CD14-positive monocyte (primary cell): ENCODE data around the gene MACROH2A2. TPM values are rescaled to one million over a fixed set of nuclear protein-coding genes. Genes with fewer than 3 reads are reported as not detected.

ENCODE experiments used
- DNase-seq, 3 donors: peaks; one replicate each; pipeline ENCODE4 v3.0.0-alpha.2; 2011 to 2022
- H2AFZ ChIP-seq: 2 replicates; pipeline ENCODE4 v1.6.0; 2012; ENCODE audit warnings: mild to moderate bottlenecking, low read depth, low read length, inconsistent platforms; ENCODE audit not compliant: insufficient read depth, poor library complexity, severe bottlenecking
- H3K27ac ChIP-seq, 2 donors: 1 replicate in 1 of 2; 2 replicates in 1 of 2; pipeline ENCODE4 v1.5.1; 2012 to 2013; ENCODE audit warnings: low read length in 2 of 2, control low read depth in 1 of 2, inconsistent platforms in 1 of 2, low read depth in 1 of 2, mild to moderate bottlenecking in 1 of 2
- H3K27me3 ChIP-seq, 2 donors: one replicate each; pipeline versions ENCODE4 v1.6.0 to v1.6.1; 2011 to 2013; ENCODE audit warnings: low read length in 2 of 2; ENCODE audit not compliant: control insufficient read depth in 2 of 2, insufficient read depth in 2 of 2
- H3K36me3 ChIP-seq, 2 donors: replicated peaks in 1 of 2; 1 replicate in 1 of 2; 2 replicates in 1 of 2; pipeline versions ENCODE4 v1.5.1 to v1.6.1; 2012 to 2013; ENCODE audit warnings: low read length in 2 of 2, control low read depth in 1 of 2, inconsistent platforms in 1 of 2, mild to moderate bottlenecking in 1 of 2; ENCODE audit not compliant: insufficient read depth in 2 of 2, control insufficient read depth in 1 of 2
- H3K4me1 ChIP-seq, 2 donors: 1 replicate in 1 of 2; 2 replicates in 1 of 2; pipeline versions ENCODE4 v1.5.1 to v1.6.1; 2012 to 2013; ENCODE audit warnings: low read length in 2 of 2, control low read depth in 1 of 2, inconsistent platforms in 1 of 2, mild to moderate bottlenecking in 1 of 2, moderate library complexity in 1 of 2; ENCODE audit not compliant: insufficient read depth in 2 of 2, control insufficient read depth in 1 of 2
- H3K4me2 ChIP-seq: replicated peaks from 2 replicates; pipeline ENCODE3; 2012; ENCODE audit warnings: low read length, moderate library complexity, mild to moderate bottlenecking; ENCODE audit not compliant: poor library complexity, severe bottlenecking; ENCODE audit errors: extremely low read depth
- H3K4me3 ChIP-seq, 3 experiments: fragments of 200-600 bp in 1 of 3; sonication (generic) in 1 of 3; replicated peaks in 1 of 3; 1 replicate in 2 of 3; 2 replicates in 1 of 3; pipeline ENCODE4 v1.5.1; 2011 to 2013; ENCODE audit warnings: low read length in 3 of 3, mild to moderate bottlenecking in 3 of 3, control low read depth in 2 of 3, low read depth in 2 of 3, inconsistent platforms in 1 of 3, moderate library complexity in 1 of 3
- H3K79me2 ChIP-seq: 2 replicates; pipeline ENCODE4 v1.6.0; 2012; ENCODE audit warnings: mild to moderate bottlenecking, control low read depth, inconsistent platforms, low read length, moderate library complexity; ENCODE audit not compliant: insufficient read depth
- H3K9ac ChIP-seq: 2 replicates; pipeline ENCODE4 v1.6.0; 2017; ENCODE audit warnings: low read length, mild to moderate bottlenecking; ENCODE audit not compliant: insufficient read depth, poor library complexity, severe bottlenecking
- H3K9me3 ChIP-seq, 2 donors: replicated peaks in 1 of 2; 1 replicate in 1 of 2; 2 replicates in 1 of 2; pipeline versions ENCODE4 v1.5.1 to v1.6.1; 2012 to 2013; ENCODE audit warnings: low read length in 2 of 2, control low read depth in 1 of 2; ENCODE audit not compliant: control insufficient read depth in 1 of 2, insufficient read depth in 1 of 2
- H4K20me1 ChIP-seq: 2 replicates; pipeline ENCODE4 v1.6.0; 2012; ENCODE audit warnings: mild to moderate bottlenecking, low read length, control low read depth, moderate library complexity; ENCODE audit not compliant: insufficient read depth
- H3K27ac Mint-ChIP-seq, 7 donors: one replicate each; pipeline ENCODE4 v1.8.0; 2020; ENCODE audit warnings: mild to moderate bottlenecking in 7 of 7, mixed read lengths in 7 of 7, moderate library complexity in 6 of 7, inconsistent platforms in 2 of 7
- H3K27me3 Mint-ChIP-seq, 3 donors: one replicate each; pipeline ENCODE4 v1.8.0; 2021 to 2022; ENCODE audit warnings: low read depth in 3 of 3, mild to moderate bottlenecking in 3 of 3, mixed read lengths in 3 of 3, moderate library complexity in 3 of 3, inconsistent platforms in 1 of 3
- H3K36me3 Mint-ChIP-seq, 2 donors: one replicate each; pipeline ENCODE4 v1.8.0; 2020; ENCODE audit warnings: mixed read lengths in 2 of 2, inconsistent platforms in 1 of 2, mild to moderate bottlenecking in 1 of 2
- H3K4me1 Mint-ChIP-seq: one replicate; pipeline ENCODE4 v1.8.0; 2020; ENCODE audit warnings: mild to moderate bottlenecking, mixed read lengths
- H3K4me3 Mint-ChIP-seq, 2 donors: one replicate each; pipeline ENCODE4 v1.8.0; 2020; ENCODE audit warnings: mild to moderate bottlenecking in 2 of 2, mixed read lengths in 2 of 2, moderate library complexity in 1 of 2
- H3K9me3 Mint-ChIP-seq, 7 donors: one replicate each; pipeline ENCODE4 v1.8.0; 2020 to 2022; ENCODE audit warnings: mixed read lengths in 7 of 7, mild to moderate bottlenecking in 6 of 7, moderate library complexity in 6 of 7, inconsistent platforms in 2 of 7
- whole genome bisulfite sequencing: methylation state at CpG from one replicate; pipeline ENCODE4 v1.1.5; 2013; ENCODE audit warnings: missing lambda C conversion rate; ENCODE audit not compliant: insufficient coverage; 5-methylcytosine and 5-hydroxymethylcytosine counted together
- intact Hi-C, 2 donors: fragments of 100-400 bp; cut with micrococcal nuclease; formaldehyde crosslinking; loops; one replicate each; pipeline versions ENCODE4 v1.15.0 to v1.15.1; 2023
- polyA plus RNA-seq, 3 donors: library from polyadenylated mRNA; depleted of rRNA in 1 of 3; unstranded in 2 of 3; stranded (reverse) in 1 of 3; fragments of 300-500 nt in 2 of 3; fragments of >200 nt in 1 of 3; fragmentation: Illumina TruSeq in 2 of 3; gene quantifications; 1 replicate in 2 of 3; 2 replicates in 1 of 3; pipeline ENCODE4 v1.2.3, GENCODE V29; 2012 to 2021
- TF ChIP-seq, protein P1 (sequence below): fragments of 200-600 bp; IDR thresholded peaks from one replicate; pipeline ENCODE4 v1.8.0; 2022; ENCODE audit warnings: antibody characterized with exemption, mild to moderate bottlenecking

The MACROH2A2 gene
- polyA plus RNA-seq, 3 donors = 1.0 to 1.9 (median 1.7) TPM

- Histone ChIP-seq H4K20me1 (no peaks in the 10 kb centered on the region), H3K4me2 (peak overlapping the region; percentile 98), H2AFZ (peak overlapping the region; percentile 84), H3K36me3 (no peaks in the 10 kb centered on the region), H3K79me2 (no peaks in the 10 kb centered on the region), H3K27ac (no peak overlapping the region), H3K4me1 (peaks cover 9 to 19% of the 10 kb centered on the region in 2 donors), H3K9me3 (peaks cover 0 to 5% of the 10 kb centered on the region in 2 donors), H3K27me3 (peaks cover 20 to 28% of the 10 kb centered on the region in 2 donors), H3K4me3 (peak overlapping the region; percentile 10 to 86 (median 64)), H3K9ac (no peak overlapping the region)
- peaks cover 28 to 49% (median 35%) of the 10 kb centered on the region in 3 donors for H3K27me3 Mint-ChIP-seq
- H3K4me3 Mint-ChIP-seq = peak overlapping the region; percentile 84 to 96
- H3K27ac Mint-ChIP-seq = no peak overlapping the region
- intact Hi-C loops = no loop called here
- TF ChIP-seq, protein P1, sequence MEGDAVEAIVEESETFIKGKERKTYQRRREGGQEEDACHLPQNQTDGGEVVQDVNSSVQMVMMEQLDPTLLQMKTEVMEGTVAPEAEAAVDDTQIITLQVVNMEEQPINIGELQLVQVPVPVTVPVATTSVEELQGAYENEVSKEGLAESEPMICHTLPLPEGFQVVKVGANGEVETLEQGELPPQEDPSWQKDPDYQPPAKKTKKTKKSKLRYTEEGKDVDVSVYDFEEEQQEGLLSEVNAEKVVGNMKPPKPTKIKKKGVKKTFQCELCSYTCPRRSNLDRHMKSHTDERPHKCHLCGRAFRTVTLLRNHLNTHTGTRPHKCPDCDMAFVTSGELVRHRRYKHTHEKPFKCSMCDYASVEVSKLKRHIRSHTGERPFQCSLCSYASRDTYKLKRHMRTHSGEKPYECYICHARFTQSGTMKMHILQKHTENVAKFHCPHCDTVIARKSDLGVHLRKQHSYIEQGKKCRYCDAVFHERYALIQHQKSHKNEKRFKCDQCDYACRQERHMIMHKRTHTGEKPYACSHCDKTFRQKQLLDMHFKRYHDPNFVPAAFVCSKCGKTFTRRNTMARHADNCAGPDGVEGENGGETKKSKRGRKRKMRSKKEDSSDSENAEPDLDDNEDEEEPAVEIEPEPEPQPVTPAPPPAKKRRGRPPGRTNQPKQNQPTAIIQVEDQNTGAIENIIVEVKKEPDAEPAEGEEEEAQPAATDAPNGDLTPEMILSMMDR = no peak
- 14% methylated on average over 33 of the region's 33 CpGs for WGBS
- H3K36me3 Mint-ChIP-seq = no peaks in the 10 kb centered on the region
- peaks cover 0 to 4% (median 2%) of the 10 kb centered on the region in 7 donors for H3K9me3 Mint-ChIP-seq
- DNase-seq = peak in 1 of 3 donors; percentile 8
- peaks cover 13% of the 10 kb centered on the region for H3K4me1 Mint-ChIP-seq
Measured at GRCh38 chr10:70053841-70054288, 1.2 kb downstream of the MACROH2A2 start.

DNA sequence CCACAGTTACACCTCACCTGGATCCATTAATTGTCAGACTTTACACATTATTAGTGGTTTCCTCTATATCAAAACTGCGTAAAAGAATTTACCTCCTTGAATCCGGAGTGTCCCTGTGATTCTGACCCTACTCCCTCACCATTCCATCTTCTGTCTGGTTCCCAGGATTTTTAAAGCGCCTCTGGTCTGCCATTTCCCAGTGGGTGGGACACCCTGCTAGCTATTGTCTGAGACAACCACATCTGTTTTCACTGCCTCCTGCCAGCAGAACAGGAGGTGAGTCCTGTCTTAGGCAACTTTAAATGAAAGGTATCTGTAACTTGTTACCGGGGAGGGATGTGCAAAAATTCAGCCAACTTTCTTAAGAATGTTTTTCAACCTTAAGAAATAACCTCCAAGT is 2.3 kb downstream of the MACROH2A2 start:
- no peak overlapping the region for H3K4me3 ChIP-seq
- peak overlapping the region in 1 of 2 donors; percentile 60 for H3K4me3 Mint-ChIP-seq
- H3K9ac ChIP-seq = no peak overlapping the region
- intact Hi-C loops = no loop called here
- H3K36me3 ChIP-seq = no peaks in the 10 kb centered on the region
- peaks cover 0 to 4% (median 2%) of the 10 kb centered on the region in 7 donors for H3K9me3 Mint-ChIP-seq
- H4K20me1 ChIP-seq = no peaks in the 10 kb centered on the region
- TF ChIP-seq, protein P1 = no peak
- no peaks in the 10 kb centered on the region for H3K79me2 ChIP-seq
- no peaks in the 10 kb centered on the region for H3K36me3 Mint-ChIP-seq
- peaks cover 20 to 26% of the 10 kb centered on the region in 2 donors for H3K27me3 ChIP-seq
- H3K4me1 ChIP-seq = peaks cover 9 to 19% of the 10 kb centered on the region in 2 donors
- H2AFZ ChIP-seq = no peak overlapping the region
- peaks cover 0 to 5% of the 10 kb centered on the region in 2 donors for H3K9me3 ChIP-seq
- H3K4me1 Mint-ChIP-seq = peaks cover 13% of the 10 kb centered on the region
- H3K27ac ChIP-seq = no peak overlapping the region
- peaks cover 28 to 44% (median 35%) of the 10 kb centered on the region in 3 donors for H3K27me3 Mint-ChIP-seq
- no peak overlapping the region for H3K4me2 ChIP-seq
- WGBS = 96% methylated on average over 3 of the region's 4 CpGs
- peak overlapping the region in 1 of 7 donors; percentile 7 for H3K27ac Mint-ChIP-seq
- no peak for DNase-seq
